Ovary (tissue), 9 donors: ENCODE results near the gene PPP6C. TPM values are rescaled to one million over a fixed set of nuclear protein-coding genes. Genes with fewer than 3 reads are reported as not detected.
A peak's percentile ranks its signal among the peaks of the same experiment; 100 is the strongest.

ENCODE experiments used
- DNase-seq, 5 donors: peaks; one replicate each; pipeline ENCODE4 v3.0.0-alpha.2; 2019 to 2020
- H3K27ac ChIP-seq, 2 donors: fragments of 200-600 bp; one replicate each; pipeline versions ENCODE4 v1.5.1 to v1.8.0; 2019 to 2022
- H3K27me3 ChIP-seq: fragments of 200-600 bp; one replicate; pipeline ENCODE4 v1.8.0; 2022
- H3K36me3 ChIP-seq: fragments of 200-600 bp; sonication (generic); one replicate; pipeline ENCODE4 v1.5.1; 2019
- H3K4me1 ChIP-seq: one replicate; pipeline ENCODE4 v1.8.1; 2013; ENCODE audit warnings: mild to moderate bottlenecking, moderate library complexity; ENCODE audit not compliant: insufficient read depth
- H3K4me3 ChIP-seq: fragments of 200-600 bp; sonication (generic); one replicate; pipeline ENCODE4 v1.5.1; 2017
- H3K9me3 ChIP-seq, 2 donors: fragments of 200-600 bp in 1 of 2; sonication (generic) in 1 of 2; one replicate each; pipeline versions ENCODE4 v1.5.1 to v1.8.1; 2013 to 2019; ENCODE audit warnings: mild to moderate bottlenecking in 1 of 2, moderate library complexity in 1 of 2
- EP300 ChIP-seq: sonication (generic); formaldehyde crosslinking; IDR thresholded peaks from one replicate; pipeline ENCODE4 v1.6.1; 2017; ENCODE audit warnings: antibody characterized with exemption
- POLR2A ChIP-seq: fragments of 450-650 bp; IDR thresholded peaks from one replicate; pipeline ENCODE4 v1.6.1; 2017; ENCODE audit warnings: antibody characterized with exemption, mild to moderate bottlenecking, moderate library complexity
- WGBS, 3 donors: extraction: QIAGEN DNeasy Blood & Tissue Kit in 1 of 3; methylation state at CpG; one replicate each; pipeline versions ENCODE4 v1.1.5 to v1.1.7; 2013 to 2017; 5-methylcytosine and 5-hydroxymethylcytosine counted together
- intact Hi-C, 4 donors: fragments of 100-400 bp; cut with DNase I; formaldehyde crosslinking; loops; one replicate each; pipeline versions ENCODE4 v1.11.0 to v1.15.1; 2022 to 2023
- polyA plus RNA-seq, 2 donors: library from polyadenylated mRNA; stranded (reverse); fragments of 200-250 nt in 1 of 2; fragments of 350-450 nt in 1 of 2; fragmentation: Illumina TruSeq in 1 of 2; extraction: RNeasy Lipid Tissue Mini Kit (QIAGEN cat#74804) in 1 of 2; gene quantifications; one replicate each; pipeline ENCODE4 v1.2.3, GENCODE V29; 2013 to 2014
- total RNA-seq, 7 donors: library from RNA; depleted of rRNA in 2 of 7; stranded (reverse); fragments of >200 nt in 2 of 7; fragmentation: NEBNext Ultra II Directional in 3 of 7; extraction: Animal tissue kit (Norgen Biotek cat#: 25700) in 3 of 7; gene quantifications; one replicate each; pipeline versions ENCODE4 v1.1.0 to v1.2.4, GENCODE V29; 2016 to 2023
- TF ChIP-seq, protein P1 (sequence below), 3 donors: fragments of 450-650 bp in 2 of 3; fragments of 200-600 bp in 1 of 3; IDR thresholded peaks; one replicate each; pipeline versions ENCODE4 v1.5.1 to v1.8.0; 2016 to 2022; ENCODE audit warnings: antibody characterized with exemption in 3 of 3, mild to moderate bottlenecking in 1 of 3
- donor health status: DM: no; HTN: no; CAD: no; lungs with moderate emphysema.
- donor health status: DM: no; HTN: no; CAD: no.
- donor health status: Bipolar disorder and iron deficiency.
- donor health status: DM: yes; HTN: yes; CAD: no.
- donor health status: DM: no; HTN: no; CAD: no.
- donor health status: DM: yes; HTN: yes; CAD: no.

The PPP6C gene
- total and polyA plus RNA-seq, 9 donors, result 18.2 to 46.6 (median 34.6) TPM

GRCh38 chr9:125161284-125161918 is 28.2 kb downstream of the PPP6C start:
- TF ChIP-seq POLR2A (no peak), EP300 (no peak)
- TF ChIP-seq, protein P1, sequence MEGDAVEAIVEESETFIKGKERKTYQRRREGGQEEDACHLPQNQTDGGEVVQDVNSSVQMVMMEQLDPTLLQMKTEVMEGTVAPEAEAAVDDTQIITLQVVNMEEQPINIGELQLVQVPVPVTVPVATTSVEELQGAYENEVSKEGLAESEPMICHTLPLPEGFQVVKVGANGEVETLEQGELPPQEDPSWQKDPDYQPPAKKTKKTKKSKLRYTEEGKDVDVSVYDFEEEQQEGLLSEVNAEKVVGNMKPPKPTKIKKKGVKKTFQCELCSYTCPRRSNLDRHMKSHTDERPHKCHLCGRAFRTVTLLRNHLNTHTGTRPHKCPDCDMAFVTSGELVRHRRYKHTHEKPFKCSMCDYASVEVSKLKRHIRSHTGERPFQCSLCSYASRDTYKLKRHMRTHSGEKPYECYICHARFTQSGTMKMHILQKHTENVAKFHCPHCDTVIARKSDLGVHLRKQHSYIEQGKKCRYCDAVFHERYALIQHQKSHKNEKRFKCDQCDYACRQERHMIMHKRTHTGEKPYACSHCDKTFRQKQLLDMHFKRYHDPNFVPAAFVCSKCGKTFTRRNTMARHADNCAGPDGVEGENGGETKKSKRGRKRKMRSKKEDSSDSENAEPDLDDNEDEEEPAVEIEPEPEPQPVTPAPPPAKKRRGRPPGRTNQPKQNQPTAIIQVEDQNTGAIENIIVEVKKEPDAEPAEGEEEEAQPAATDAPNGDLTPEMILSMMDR (IDR thresholded peaks at IDR 0.05), result no peak
- intact Hi-C loops, result no loop called here
- Histone ChIP-seq H3K27me3 (no peaks in the 10 kb centered on the region), H3K27ac (no peak overlapping the region), H3K36me3 (no peaks in the 10 kb centered on the region), H3K4me3 (no peak overlapping the region), H3K9me3 (no peaks in the 10 kb centered on the region), H3K4me1 (peaks cover 3% of the 10 kb centered on the region)
- WGBS, 3 donors, result 37 to 50% (median 38%) methylated on average over 3 of the region's 3 CpGs
- peak in 1 of 5 donors; percentile 23 for DNase-seq

DNA sequence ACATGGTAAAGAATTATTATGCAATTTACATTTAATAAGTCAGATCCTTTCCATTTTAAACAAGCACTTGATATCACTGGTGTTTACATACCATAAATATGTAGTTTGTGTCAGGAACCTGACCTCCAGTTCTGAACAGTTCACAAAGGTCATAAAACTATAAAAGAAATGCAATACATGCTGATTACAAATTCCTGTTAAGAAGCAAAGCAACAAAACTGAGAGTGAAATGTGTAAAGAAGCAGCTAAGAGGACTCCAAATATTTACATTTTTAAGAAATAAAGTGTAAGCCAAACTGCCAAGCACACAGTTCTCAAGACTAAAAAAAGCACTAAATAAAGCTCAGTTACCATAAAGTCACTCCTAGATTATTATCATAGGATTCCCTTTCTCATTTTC is 28.9 kb downstream of the PPP6C start:
- intact Hi-C loops, result no loop called here
- Histone ChIP-seq H3K27me3 (no peaks in the 10 kb centered on the region), H3K9me3 (no peaks in the 10 kb centered on the region), H3K36me3 (no peaks in the 10 kb centered on the region), H3K27ac (no peak overlapping the region), H3K4me1 (peaks cover 3% of the 10 kb centered on the region), H3K4me3 (no peak overlapping the region)
- no peak for DNase-seq
- TF ChIP-seq, protein P1 (IDR thresholded peaks at IDR 0.05), result no peak

DNA sequence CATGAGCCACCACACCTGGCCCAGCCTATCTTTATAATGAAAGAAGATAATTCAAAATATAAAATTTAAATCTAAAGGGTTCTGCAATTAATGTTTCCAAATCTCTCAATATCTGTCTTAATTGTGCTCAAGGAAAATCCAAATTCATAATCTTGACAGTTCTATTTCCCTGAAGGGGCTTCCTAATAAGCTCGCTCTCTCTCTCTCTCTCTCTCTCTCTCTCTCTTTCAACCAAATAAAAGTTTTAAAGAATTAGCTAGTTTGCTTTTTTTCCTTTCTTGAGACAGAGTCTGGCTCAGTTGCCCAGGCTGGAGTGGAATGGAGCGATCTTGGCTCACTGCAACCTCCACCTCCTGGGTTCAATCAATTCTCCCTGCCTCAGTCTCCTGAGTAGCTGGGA is 33.1 kb downstream of the PPP6C start:
- peaks cover 3% of the 10 kb centered on the region for H3K4me1 ChIP-seq
- intact Hi-C loops, result no loop called here
- H3K9me3 ChIP-seq, result no peaks in the 10 kb centered on the region
- H3K4me3 ChIP-seq, result no peak overlapping the region
- no peak for DNase-seq
- 95 to 100% (median 97%) methylated on average over 2 of the region's 2 CpGs for WGBS, 3 donors
- H3K27me3 ChIP-seq, result no peaks in the 10 kb centered on the region
- TF ChIP-seq POLR2A (no peak), EP300 (no peak)
- TF ChIP-seq, protein P1 (IDR thresholded peaks at IDR 0.05), result no peak
- no peaks in the 10 kb centered on the region for H3K36me3 ChIP-seq
- no peak overlapping the region for H3K27ac ChIP-seq

DNA sequence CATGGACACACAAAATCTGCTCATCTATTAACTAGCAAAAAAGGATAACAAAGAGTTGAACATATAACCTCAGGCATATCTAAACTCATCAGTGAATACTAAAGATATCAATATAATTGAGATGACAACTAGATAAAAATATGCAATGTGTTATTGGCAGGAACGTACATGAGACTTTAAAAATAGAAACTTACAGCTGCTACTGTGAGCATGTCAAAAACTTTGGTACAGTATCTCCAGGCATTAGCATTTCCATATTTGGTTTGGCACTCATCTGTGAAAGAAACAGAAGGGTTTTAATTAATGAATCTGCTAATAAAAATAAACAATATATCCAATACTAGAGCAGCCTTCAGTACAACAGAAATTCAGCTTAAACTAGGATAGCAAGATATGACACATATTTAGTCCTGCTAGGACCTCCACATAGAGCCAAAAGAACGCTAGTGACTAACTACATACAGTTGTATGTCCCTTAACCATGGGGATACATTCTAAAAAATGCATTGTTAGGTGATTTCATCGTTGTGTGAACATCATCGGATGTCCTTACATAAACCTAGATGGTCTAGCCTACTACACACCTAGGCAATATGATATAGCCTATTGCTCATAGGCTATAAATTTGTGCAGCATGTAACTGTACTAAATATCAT is 35.8 kb downstream of the PPP6C start:
- Histone ChIP-seq H3K9me3 (no peaks in the 10 kb centered on the region), H3K4me3 (no peak overlapping the region), H3K36me3 (no peaks in the 10 kb centered on the region), H3K27ac (no peak overlapping the region), H3K4me1 (no peaks in the 10 kb centered on the region), H3K27me3 (no peaks in the 10 kb centered on the region)
- no peak for TF ChIP-seq POLR2A
- TF ChIP-seq, protein P1 (IDR thresholded peaks at IDR 0.05), result no peak
- TF ChIP-seq EP300, result no peak
- WGBS, 3 donors, result 88 to 94% (median 88%) methylated on average over 4 of the region's 4 CpGs
- intact Hi-C loops, result no loop called here
- DNase-seq, result no peak
